Muscle of leg (tissue), 16 donors: Measurements from ENCODE around the gene PLPP7. TPM values are rescaled to one million over a fixed set of nuclear protein-coding genes. Genes with fewer than 3 reads are reported as not detected.
"Not testable (repeated sequence)": the region's sequence is repeated elsewhere in the genome, so short reads cannot be mapped to it uniquely, and the experiment has no call there.

Experiments
- DNase-seq: peaks from one replicate; pipeline ENCODE4 v3.0.0; 2013
- H3K27ac ChIP-seq: one replicate; pipeline ENCODE4 v1.5.1; 2013; ENCODE audit warnings: mild to moderate bottlenecking, low read length, control low read depth
- H3K27me3 ChIP-seq: one replicate; pipeline ENCODE4 v1.6.1; 2013; ENCODE audit warnings: low read length; ENCODE audit not compliant: control insufficient read depth, insufficient read depth
- H3K36me3 ChIP-seq: one replicate; pipeline ENCODE4 v1.6.1; 2013; ENCODE audit warnings: low read length; ENCODE audit not compliant: control insufficient read depth, insufficient read depth
- H3K4me1 ChIP-seq: one replicate; pipeline ENCODE4 v1.6.1; 2013; ENCODE audit warnings: low read length; ENCODE audit not compliant: control insufficient read depth, insufficient read depth
- H3K4me3 ChIP-seq: one replicate; pipeline ENCODE4 v1.5.1; 2013; ENCODE audit warnings: low read length, control low read depth
- H3K9me3 ChIP-seq: replicated peaks from 2 replicates; pipeline ENCODE4 v1.6.1; 2013; ENCODE audit warnings: low read depth, low read length; ENCODE audit not compliant: control insufficient read depth
- WGBS: methylation state at CpG from one replicate; pipeline ENCODE4 v1.1.5; 2013; ENCODE audit warnings: missing lambda C conversion rate; ENCODE audit not compliant: insufficient coverage; 5-methylcytosine and 5-hydroxymethylcytosine counted together
- long read RNA-seq, 11 donors: transcript quantifications; one replicate each; lab custom pipeline, GENCODE V29; 2026
- polyA plus RNA-seq, 8 donors: library from polyadenylated mRNA; unstranded; fragments of 120-200 nt; gene quantifications; one replicate each; pipeline versions ENCODE4 v1.2.1 to v1.2.3, GENCODE V29; 2013; ENCODE audit warnings: inconsistent platforms in 1 of 8, low replicate concordance in 1 of 8; ENCODE audit not compliant: insufficient read length in 8 of 8, insufficient read depth in 1 of 8
- total RNA-seq: library from RNA; stranded (reverse); fragments of 120-200 nt; gene quantifications from one replicate; pipeline ENCODE4 v1.2.4, GENCODE V29; 2013

Gene PLPP7
- total RNA-seq (52.4 TPM), polyA plus RNA-seq (10 to 100 TPM; 24.8 to 46.3 (median 37.0) TPM)
- long read RNA-seq, donor 1, partial matches to known transcripts, result 0 of 4 reads
- long read RNA-seq, donor 1, other reads (novel, unspliced or antisense), result 0 of 4 reads
- long read RNA-seq, donor 2, result 0 reads
- long read RNA-seq, donor 3, transcript PLPP7-202 (2 exons, 2,095 nt), result major isoform, 19 of 19 reads
- long read RNA-seq, donor 3, partial matches to known transcripts, result 0 of 19 reads
- long read RNA-seq, donor 3, other reads (novel, unspliced or antisense), result 0 of 19 reads
- long read RNA-seq, donor 4, transcript PLPP7-202 (2 exons, 2,095 nt), result major isoform, 8 of 8 reads
- long read RNA-seq, donor 4, partial matches to known transcripts, result 0 of 8 reads
- long read RNA-seq, donor 4, other reads (novel, unspliced or antisense), result 0 of 8 reads
- long read RNA-seq, donor 5, transcript PLPP7-202 (2 exons, 2,095 nt), result major isoform, 29 of 30 reads
- long read RNA-seq, donor 5, partial matches to known transcripts, result 0 of 30 reads
- long read RNA-seq, donor 5, other reads (novel, unspliced or antisense), result 0 of 30 reads
- long read RNA-seq, donor 6, transcript PLPP7-202 (2 exons, 2,095 nt), result major isoform, 25 of 26 reads
- long read RNA-seq, donor 6, partial matches to known transcripts, result 0 of 26 reads
- long read RNA-seq, donor 6, other reads (novel, unspliced or antisense), result 0 of 26 reads
- long read RNA-seq, donor 7, transcript PLPP7-202 (2 exons, 2,095 nt), result major isoform, 16 of 23 reads
- long read RNA-seq, donor 7, partial matches to known transcripts, result 7 of 23 reads
- long read RNA-seq, donor 7, other reads (novel, unspliced or antisense), result 0 of 23 reads
- long read RNA-seq, donor 8, transcript PLPP7-202 (2 exons, 2,095 nt), result major isoform, 12 of 12 reads
- long read RNA-seq, donor 8, partial matches to known transcripts, result 0 of 12 reads
- long read RNA-seq, donor 8, other reads (novel, unspliced or antisense), result 0 of 12 reads
- long read RNA-seq, donor 9, transcript PLPP7-202 (2 exons, 2,095 nt), result major isoform, 24 of 24 reads
- long read RNA-seq, donor 9, partial matches to known transcripts, result 0 of 24 reads
- long read RNA-seq, donor 9, other reads (novel, unspliced or antisense), result 0 of 24 reads
- long read RNA-seq, donor 10, transcript PLPP7-202 (2 exons, 2,095 nt), result major isoform, 20 of 28 reads
- long read RNA-seq, donor 10, partial matches to known transcripts, result 7 of 28 reads
- long read RNA-seq, donor 10, other reads (novel, unspliced or antisense), result 0 of 28 reads
- long read RNA-seq, donor 11, transcript PLPP7-202 (2 exons, 2,095 nt), result major isoform, 20 of 38 reads
- long read RNA-seq, donor 11, partial matches to known transcripts, result 17 of 38 reads
- long read RNA-seq, donor 11, other reads (novel, unspliced or antisense), result 0 of 38 reads

- peak; percentile 93 for DNase-seq
- Histone ChIP-seq H3K36me3 (peaks cover 30% of the 10 kb centered on the region), H3K9me3 (no peaks in the 10 kb centered on the region), H3K4me1 (peaks cover 62% of the 10 kb centered on the region), H3K4me3 (peak within 1 kb of the TSS; percentile 68), H3K27me3 (no peaks in the 10 kb centered on the region), H3K27ac (peak within 1 kb of the TSS; percentile 97)
- WGBS, result 32% methylated on average over 27 of the region's 28 CpGs
Measured at GRCh38 chr9:131289301-131290035, at the start of gene PLPP7. Gene PLPP7, plus strand, starts transcription at chr9:131289723. Its CDS starts 275 bp downstream, at chr9:131289998.

GRCh38 chr9:131240047-131240921 is 49.2 kb upstream of the PLPP7 start:
- 72% methylated on average over 17 of the region's 22 CpGs for WGBS
- DNase-seq, result no peak
- H3K27ac ChIP-seq, result peak overlapping the region; percentile 42

GRCh38 chr9:131244331-131244730 is 45.2 kb upstream of the PLPP7 start:
- H3K4me1 ChIP-seq, result peaks cover 14% of the 10 kb centered on the region
- not testable (repeated sequence) for H3K4me3 ChIP-seq
- no CpG with 5 or more reads among the region's 5 CpGs for WGBS

More at GRCh38 chr9:131240047-131240921, 49.2 kb upstream of the PLPP7 start:
- no peak overlapping the region for H3K4me3 ChIP-seq
- H3K36me3 ChIP-seq, result peaks cover 8% of the 10 kb centered on the region
- no peaks in the 10 kb centered on the region for H3K27me3 ChIP-seq
- H3K4me1 ChIP-seq, result peaks cover 52% of the 10 kb centered on the region
- H3K9me3 ChIP-seq, result peaks cover 6% of the 10 kb centered on the region

GRCh38 chr9:131246618-131247017 is 42.9 kb upstream of the PLPP7 start:
- Histone ChIP-seq H3K27ac (no peak overlapping the region), H3K27me3 (no peaks in the 10 kb centered on the region), H3K36me3 (no peaks in the 10 kb centered on the region), H3K4me1 (no peaks in the 10 kb centered on the region), H3K4me3 (no peak overlapping the region), H3K9me3 (peaks cover 6% of the 10 kb centered on the region)
- no CpG with 5 or more reads among the region's 4 CpGs for WGBS
- DNase-seq, result peak; percentile 76

More at GRCh38 chr9:131244331-131244730, 45.2 kb upstream of the PLPP7 start:
- not testable (repeated sequence) for DNase-seq, H3K27me3 ChIP-seq, H3K27ac ChIP-seq, H3K36me3 ChIP-seq, H3K9me3 ChIP-seq

GRCh38 chr9:131252120-131252519 is 37.4 kb upstream of the PLPP7 start:
- H3K4me3 ChIP-seq, result no peak overlapping the region
- WGBS, result 88% methylated on average over 23 of the region's 23 CpGs
- no peaks in the 10 kb centered on the region for H3K27me3 ChIP-seq
- DNase-seq, result no peak
- H3K27ac ChIP-seq, result peak overlapping the region; percentile 7
- peaks cover 42% of the 10 kb centered on the region for H3K4me1 ChIP-seq
- no peaks in the 10 kb centered on the region for H3K36me3 ChIP-seq
- H3K9me3 ChIP-seq, result no peaks in the 10 kb centered on the region

- WGBS, result 22% methylated on average over 13 of the region's 14 CpGs
- H3K27ac ChIP-seq, result peak overlapping the region; percentile 88
Measured at GRCh38 chr9:131253891-131254491, 35.5 kb upstream of the PLPP7 start.

GRCh38 chr9:131254626-131255025 is 34.9 kb upstream of the PLPP7 start:
- H3K4me1 ChIP-seq, result peaks cover 66% of the 10 kb centered on the region
- WGBS, result 100% methylated on average over 5 of the region's 14 CpGs

More at GRCh38 chr9:131253891-131254491, 35.5 kb upstream of the PLPP7 start:
- H3K27me3 ChIP-seq, result no peaks in the 10 kb centered on the region
- peaks cover 6% of the 10 kb centered on the region for H3K36me3 ChIP-seq
- peak; percentile 87 for DNase-seq
- no peaks in the 10 kb centered on the region for H3K9me3 ChIP-seq
- no peak overlapping the region for H3K4me3 ChIP-seq
- H3K4me1 ChIP-seq, result peaks cover 61% of the 10 kb centered on the region

GRCh38 chr9:131255676-131256197 is 33.8 kb upstream of the PLPP7 start:
- DNase-seq, result no peak
- 48% methylated on average over 7 of the region's 8 CpGs for WGBS
- H3K4me3 ChIP-seq, result no peak overlapping the region
- H3K36me3 ChIP-seq, result peaks cover 23% of the 10 kb centered on the region
- peaks cover 66% of the 10 kb centered on the region for H3K4me1 ChIP-seq
- peak overlapping the region; percentile 83 for H3K27ac ChIP-seq
- H3K9me3 ChIP-seq, result no peaks in the 10 kb centered on the region
- H3K27me3 ChIP-seq, result no peaks in the 10 kb centered on the region

More at GRCh38 chr9:131254626-131255025, 34.9 kb upstream of the PLPP7 start:
- peaks cover 12% of the 10 kb centered on the region for H3K36me3 ChIP-seq
- peak overlapping the region; percentile 88 for H3K27ac ChIP-seq
- H3K4me3 ChIP-seq, result no peak overlapping the region
- DNase-seq, result no peak
- H3K27me3 ChIP-seq, result no peaks in the 10 kb centered on the region
- no peaks in the 10 kb centered on the region for H3K9me3 ChIP-seq
